HEK293 (cell line): Measurements from ENCODE around the gene NPRL2.

ENCODE experiments used
- GLIS2 ChIP-seq: fragments of 450-650 bp; formaldehyde crosslinking; IDR thresholded peaks from 2 replicates; pipeline ENCODE4 v1.5.1; 2016; ENCODE audit warnings: missing biosample characterization, missing genetic modification characterization
- OSR2 ChIP-seq: fragments of 450-650 bp; formaldehyde crosslinking; IDR thresholded peaks from 2 replicates; pipeline ENCODE4 v1.5.1; 2016; ENCODE audit warnings: missing biosample characterization, missing genetic modification characterization
- PRDM4 ChIP-seq: fragments of 450-650 bp; formaldehyde crosslinking; IDR thresholded peaks from 2 replicates; pipeline ENCODE4 v1.5.1; 2017; ENCODE audit warnings: missing biosample characterization, missing genetic modification characterization
- PRDM6 ChIP-seq: fragments of 450-650 bp; formaldehyde crosslinking; IDR thresholded peaks from 2 replicates; pipeline ENCODE4 v1.5.1; 2017; ENCODE audit warnings: missing biosample characterization, missing genetic modification characterization
- SP2 ChIP-seq: fragments of 450-650 bp; formaldehyde crosslinking; IDR thresholded peaks from 2 replicates; pipeline ENCODE4 v1.5.1; 2016; ENCODE audit warnings: missing biosample characterization, missing genetic modification characterization
- SP3 ChIP-seq: fragments of 450-650 bp; formaldehyde crosslinking; IDR thresholded peaks from 2 replicates; pipeline ENCODE4 v1.5.1; 2016; ENCODE audit warnings: missing biosample characterization, missing genetic modification characterization
- TRIM28 ChIP-seq: IDR thresholded peaks from 2 replicates; pipeline ENCODE4 v1.6.1; 2011; ENCODE audit warnings: low read length, control low read depth, borderline replicate concordance
- WT1 ChIP-seq: fragments of 450-650 bp; formaldehyde crosslinking; IDR thresholded peaks from 2 replicates; pipeline ENCODE4 v1.5.1; 2016; ENCODE audit warnings: missing biosample characterization, missing genetic modification characterization
- ZBTB1 ChIP-seq: fragments of 450-650 bp; formaldehyde crosslinking; IDR thresholded peaks from 2 replicates; pipeline ENCODE4 v1.5.1; 2016; ENCODE audit warnings: missing biosample characterization, missing genetic modification characterization
- ZFHX2 ChIP-seq: fragments of 450-650 bp; formaldehyde crosslinking; conservative IDR thresholded peaks from 2 replicates; pipeline ENCODE4 v1.5.1; 2016; ENCODE audit warnings: missing biosample characterization, missing genetic modification characterization
- ZNF10 ChIP-seq: fragments of 450-650 bp; formaldehyde crosslinking; IDR thresholded peaks from 2 replicates; pipeline ENCODE4 v1.5.1; 2017; ENCODE audit warnings: missing biosample characterization, missing genetic modification characterization
- ZNF138 ChIP-seq: fragments of 450-650 bp; formaldehyde crosslinking; IDR thresholded peaks from 2 replicates; pipeline ENCODE4 v1.5.1; 2016; ENCODE audit warnings: missing biosample characterization, missing genetic modification characterization, borderline replicate concordance
- ZNF146 ChIP-seq: fragments of 450-650 bp; formaldehyde crosslinking; IDR thresholded peaks from 2 replicates; pipeline ENCODE4 v1.5.1; 2016; ENCODE audit warnings: missing biosample characterization, missing genetic modification characterization
- ZNF155 ChIP-seq: fragments of 450-650 bp; formaldehyde crosslinking; IDR thresholded peaks from 2 replicates; pipeline ENCODE4 v1.5.1; 2016; ENCODE audit warnings: missing biosample characterization, missing genetic modification characterization
- ZNF16 ChIP-seq: fragments of 450-650 bp; formaldehyde crosslinking; IDR thresholded peaks from 2 replicates; pipeline ENCODE4 v1.5.1; 2016; ENCODE audit warnings: low read depth, missing biosample characterization, missing genetic modification characterization
- ZNF175 ChIP-seq: fragments of 450-650 bp; formaldehyde crosslinking; IDR thresholded peaks from 2 replicates; pipeline ENCODE4 v1.5.1; 2016; ENCODE audit warnings: missing biosample characterization, missing genetic modification characterization
- ZNF280C ChIP-seq: fragments of 450-650 bp; formaldehyde crosslinking; IDR thresholded peaks from 2 replicates; pipeline ENCODE4 v1.5.1; 2016; ENCODE audit warnings: missing biosample characterization, missing genetic modification characterization
- ZNF302 ChIP-seq: fragments of 450-650 bp; formaldehyde crosslinking; IDR thresholded peaks from 2 replicates; pipeline ENCODE4 v1.5.1; 2016; ENCODE audit warnings: missing biosample characterization, missing genetic modification characterization, low read depth
- ZNF518A ChIP-seq: fragments of 450-650 bp; formaldehyde crosslinking; conservative IDR thresholded peaks from 2 replicates; pipeline ENCODE4 v1.5.1; 2016; ENCODE audit warnings: low read depth, missing biosample characterization, missing genetic modification characterization
- ZNF530 ChIP-seq: fragments of 450-650 bp; formaldehyde crosslinking; IDR thresholded peaks from 2 replicates; pipeline ENCODE4 v1.5.1; 2016; ENCODE audit warnings: low read depth, missing biosample characterization, missing genetic modification characterization
- ZNF623 ChIP-seq: fragments of 450-650 bp; formaldehyde crosslinking; IDR thresholded peaks from 2 replicates; pipeline ENCODE4 v1.5.1; 2016; ENCODE audit warnings: missing biosample characterization, missing genetic modification characterization
- ZNF645 ChIP-seq: fragments of 450-650 bp; formaldehyde crosslinking; IDR thresholded peaks from 2 replicates; pipeline ENCODE4; 2016; ENCODE audit warnings: missing biosample characterization, missing genetic modification characterization
- ZNF692 ChIP-seq: fragments of 450-650 bp; formaldehyde crosslinking; IDR thresholded peaks from 2 replicates; pipeline ENCODE4 v1.5.1; 2016; ENCODE audit warnings: missing biosample characterization, missing genetic modification characterization
- ZNF791 ChIP-seq: fragments of 450-650 bp; formaldehyde crosslinking; IDR thresholded peaks from 2 replicates; pipeline ENCODE4 v1.5.1; 2016; ENCODE audit warnings: missing biosample characterization, missing genetic modification characterization

NPRL2 gene

GRCh38 chr3:50316657-50317242 is 33.8 kb downstream of the NPRL2 start (continued):
- TF ChIP-seq ZNF791 (tag by site-specific recombination) (no peak), GLIS2 (tag by site-specific recombination) (peak; percentile 61; the same call in 1 of the 2 replicates), PRDM4 (tag by site-specific recombination) (no peak), SP3 (peak; percentile 79), ZNF138 (no peak), WT1 (tag by site-specific recombination) (no peak), ZNF175 (tag by site-specific recombination) (no peak), ZNF302 (tag by site-specific recombination) (no peak), SP2 (tag by site-specific recombination) (peak; percentile 55), OSR2 (tag by site-specific recombination) (no peak), ZFHX2 (peak; percentile 92), ZNF16 (no peak), ZNF10 (tag by site-specific recombination) (peak; percentile 62; the same call in 1 of the 2 replicates), ZNF518A (tag by site-specific recombination) (no peak), ZNF530 (tag by site-specific recombination) (no peak), ZNF623 (tag by site-specific recombination) (no peak), ZNF280C (tag by site-specific recombination) (no peak), ZNF692 (peak; percentile 27; the same call in 1 of the 2 replicates), ZNF155 (tag by site-specific recombination) (no peak), TRIM28 (no peak), PRDM6 (no peak), ZNF645 (tag by site-specific recombination) (no peak), ZNF146 (tag by site-specific recombination) (no peak), ZBTB1 (tag by site-specific recombination) (no peak)
